HCT116 (cell line): ENCODE results near the gene CAMK2G. TPM values are rescaled to one million over a fixed set of nuclear protein-coding genes. Genes with fewer than 3 reads are reported as not detected.
"Not testable (repeated sequence)": the region's sequence is repeated elsewhere in the genome, so short reads cannot be mapped to it uniquely, and the experiment has no call there.

Experiments used
- ATAC-seq: fragments of 200-7000 bp; cut with Tn5 transposase; 2 replicates; pipeline ENCODE4 v1.9.1; 2020; ENCODE audit warnings: mild to moderate bottlenecking, moderate library complexity
- BruUV-seq: library from RNA; stranded (reverse); fragments of 400-500 nt; replicated peaks from 2 replicates; lab custom pipeline; 2021; lab: Mats Ljungman, UMichigan
- CTCF ChIA-PET: fragments of 300-600 bp; sonication (Branson Sonifier 250); formaldehyde crosslinking; loops from one replicate; lab custom pipeline; 2021; ENCODE audit warnings: antibody characterized with exemption; lab: Charles Lee
- POLR2A ChIA-PET: fragments of 300-600, 350-600 bp; sonication (Branson Sonifier 250); formaldehyde crosslinking; loops from one replicate; lab custom pipeline; 2021; ENCODE audit warnings: antibody characterized with exemption; lab: Charles Lee
- RAD21 ChIA-PET, 2 experiments: fragments of 300-600 bp; sonication (Branson Sonifier 250); formaldehyde crosslinking; loops; one replicate each; lab custom pipeline; 2023; ENCODE audit warnings: low total read pairs in 2 of 2; ENCODE audit not compliant: uncharacterized antibody in 2 of 2, unreplicated experiment in 2 of 2, low non-redundant PET in 1 of 2; lab: Charles Lee
- DNase-seq: peaks from one replicate; pipeline ENCODE4 v3.0.0-alpha.2; 2010; ENCODE audit warnings: low read depth, low spot score
- H2AFZ ChIP-seq: fragments of 200-600 bp; shearing (Covaris generic), sonication (generic); 2 replicates; pipeline ENCODE4 v1.6.1; 2017; ENCODE audit warnings: low read depth, mixed run types, mixed read lengths, antibody characterized with exemption, low read length; ENCODE audit not compliant: poor library complexity, severe bottlenecking
- H3K27ac ChIP-seq: 2 replicates; pipeline ENCODE4 v1.5.1; 2012; ENCODE audit warnings: low read depth, low read length
- H3K27me3 ChIP-seq: fragments of 200-600 bp; sonication (generic); 2 replicates; pipeline ENCODE4 v1.6.1; 2016; ENCODE audit warnings: mixed run types, low read length, mixed read lengths; ENCODE audit not compliant: insufficient read depth
- H3K36me3 ChIP-seq, 2 experiments: fragments of 200-500 bp in 1 of 2; fragments of 200-600 bp in 1 of 2; sonication (Bioruptor generic) in 1 of 2; sonication (generic) in 1 of 2; 2 replicates each; pipeline versions ENCODE4 v1.5.1 to v1.6.1; 2014 to 2016; ENCODE audit warnings: low read length in 2 of 2, inconsistent platforms in 1 of 2, mixed read lengths in 1 of 2, mixed run types in 1 of 2; ENCODE audit not compliant: insufficient read depth in 2 of 2, control insufficient read depth in 1 of 2
- H3K4me1 ChIP-seq, 2 experiments: fragments of 200-600 bp in 1 of 2; sonication (generic) in 1 of 2; 2 replicates each; pipeline versions ENCODE4 v1.5.1 to v1.6.1; 2012 to 2017; ENCODE audit warnings: low read length in 2 of 2, inconsistent platforms in 1 of 2, mild to moderate bottlenecking in 1 of 2, mixed read lengths in 1 of 2, mixed run types in 1 of 2, moderate library complexity in 1 of 2; ENCODE audit not compliant: insufficient read depth in 2 of 2, control insufficient read depth in 1 of 2
- H3K4me2 ChIP-seq: fragments of 200-600 bp; sonication (generic); 2 replicates; pipeline ENCODE4 v1.6.1; 2017; ENCODE audit warnings: mixed run types, low read length, mixed read lengths
- H3K4me3 ChIP-seq, 2 experiments: fragments of 200-600 bp in 1 of 2; sonication (generic) in 1 of 2; replicated peaks in 1 of 2; 2 replicates each; pipeline ENCODE4 v1.5.1; 2011 to 2016; ENCODE audit warnings: low read length in 2 of 2, control low read depth in 1 of 2, low read depth in 1 of 2, mild to moderate bottlenecking in 1 of 2, mixed read lengths in 1 of 2, mixed run types in 1 of 2
- H3K79me2 ChIP-seq: fragments of 200-600 bp; sonication (generic); 2 replicates; pipeline ENCODE4 v1.6.1; 2017; ENCODE audit warnings: mild to moderate bottlenecking, mixed run types, low read length, moderate library complexity, mixed read lengths; ENCODE audit not compliant: insufficient read depth
- H3K9ac ChIP-seq: fragments of 200-600 bp; sonication (generic); 2 replicates; pipeline ENCODE4 v1.6.1; 2016; ENCODE audit warnings: low read length, mixed read lengths
- H3K9me2 ChIP-seq: fragments of 200-600 bp; sonication (generic), shearing (Covaris generic); 2 replicates; pipeline ENCODE4 v1.6.1; 2017; ENCODE audit warnings: mixed run types, mild to moderate bottlenecking, moderate library complexity; ENCODE audit not compliant: insufficient read depth
- H3K9me3 ChIP-seq, 2 experiments: fragments of 200-500 bp in 1 of 2; fragments of 200-600 bp in 1 of 2; sonication (Bioruptor generic) in 1 of 2; sonication (generic) in 1 of 2; 2 replicates each; pipeline ENCODE4 v1.6.1; 2014 to 2017; ENCODE audit warnings: low read length in 2 of 2, mixed read lengths in 2 of 2, inconsistent platforms in 1 of 2, low read depth in 1 of 2, mild to moderate bottlenecking in 1 of 2, mixed run types in 1 of 2, moderate library complexity in 1 of 2; ENCODE audit not compliant: control insufficient read depth in 1 of 2, insufficient read depth in 1 of 2
- H4K20me1 ChIP-seq: fragments of 200-600 bp; sonication (generic), shearing (Covaris generic); 2 replicates; pipeline ENCODE4 v1.6.1; 2017; ENCODE audit warnings: mixed run types, mild to moderate bottlenecking, moderate library complexity; ENCODE audit not compliant: insufficient read depth
- POLR2A ChIP-seq: IDR thresholded peaks from 2 replicates; pipeline ENCODE4 v1.7.0; 2011; ENCODE audit warnings: borderline replicate concordance; ENCODE audit not compliant: insufficient read depth, insufficient read length; ENCODE audit errors: extremely low read depth
- RAD21 ChIP-seq: IDR thresholded peaks from 2 replicates; pipeline ENCODE4 v1.6.1; 2012; ENCODE audit warnings: low read depth, mild to moderate bottlenecking
- SIN3A ChIP-seq: IDR thresholded peaks from 2 replicates; pipeline ENCODE4 v1.6.1; 2012; ENCODE audit warnings: low read depth
- intact Hi-C: fragments of 100-400 bp; cut with micrococcal nuclease; formaldehyde crosslinking; loops from 2 replicates; pipeline ENCODE4 v1.10.0; 2022
- total RNA-seq: library from RNA; stranded (reverse); gene quantifications from one replicate; pipeline ENCODE4 v1.2.1, GENCODE V29; 2021; ENCODE audit not compliant: unreplicated experiment
- TF ChIP-seq, protein P1 (sequence below): IDR thresholded peaks from 2 replicates; pipeline ENCODE4 v1.6.1; 2012
- TF ChIP-seq, protein P2 (sequence below): IDR thresholded peaks from 2 replicates; pipeline ENCODE4 v1.6.1; 2011; ENCODE audit warnings: mild to moderate bottlenecking, low read length, moderate library complexity; ENCODE audit not compliant: insufficient replicate concordance; ENCODE audit errors: extremely low read depth
- TF ChIP-seq, protein P3 (sequence below): IDR thresholded peaks from 2 replicates; pipeline ENCODE4 v1.6.1; 2012

Gene CAMK2G
- total RNA-seq, 1 experiment from 2014 or later, result 28.3 TPM

DNA sequence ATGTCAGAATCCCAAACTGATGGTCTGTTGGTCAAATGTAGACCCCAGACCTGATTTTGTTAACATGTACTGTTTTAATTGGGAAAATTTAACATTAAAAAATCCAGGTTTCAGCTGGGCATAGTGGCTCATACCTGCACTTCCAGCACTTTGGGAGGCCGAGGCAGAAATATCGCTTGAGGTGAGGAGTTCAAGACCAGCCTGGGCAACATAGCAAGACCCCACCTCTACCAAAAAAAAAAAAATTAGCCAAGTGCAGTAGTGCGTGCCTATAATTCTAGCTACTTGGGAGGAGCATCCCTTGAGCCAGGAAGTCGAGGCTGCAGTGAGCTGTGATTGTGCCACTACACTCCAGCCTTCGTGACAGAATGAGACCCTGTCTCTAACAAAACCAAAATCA, 15.9 kb upstream of the CAMK2G start:
- RAD21 ChIA-PET, result interaction anchor here (1.1 to 1.8 kb wide), 4 partner anchors 9 to 50 kb away, joined by 3 to 4 read pairs (median 3); no protein-coding TSS in a partner anchor
- intact Hi-C loops, result no loop called here
- Histone ChIP-seq H3K27ac (peak overlapping the region; percentile 95), H4K20me1 (no peaks in the 10 kb centered on the region), H3K4me1 (peaks cover 77 to 96% of the 10 kb centered on the region in 2 experiments), H3K9me2 (no peaks in the 10 kb centered on the region), H3K79me2 (no peaks in the 10 kb centered on the region), H2AFZ (no peak overlapping the region), H3K4me2 (peak overlapping the region; percentile 35), H3K9ac (peak overlapping the region; percentile 31), H3K27me3 (no peaks in the 10 kb centered on the region), H3K4me3 (no peak overlapping the region), H3K9me3 (no peaks in the 10 kb centered on the region), H3K36me3 (no peaks in the 10 kb centered on the region)
- CTCF ChIA-PET, result interaction anchor here (1.5 to 7.9 kb wide), 4 partner anchors 10 to 191 kb away, joined by 3 to 142 read pairs (median 33); no protein-coding TSS in a partner anchor
- no peak for ATAC-seq
- POLR2A ChIA-PET, result interaction anchor here (0.8 to 9.5 kb wide), 9 partner anchors 9 to 109 kb away, joined by 6 to 98 read pairs (median 12); partner anchors contain the start of gene PLAU
- TF ChIP-seq, protein P1, sequence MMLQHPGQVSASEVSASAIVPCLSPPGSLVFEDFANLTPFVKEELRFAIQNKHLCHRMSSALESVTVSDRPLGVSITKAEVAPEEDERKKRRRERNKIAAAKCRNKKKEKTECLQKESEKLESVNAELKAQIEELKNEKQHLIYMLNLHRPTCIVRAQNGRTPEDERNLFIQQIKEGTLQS, result no peak
- TF ChIP-seq, protein P2, sequence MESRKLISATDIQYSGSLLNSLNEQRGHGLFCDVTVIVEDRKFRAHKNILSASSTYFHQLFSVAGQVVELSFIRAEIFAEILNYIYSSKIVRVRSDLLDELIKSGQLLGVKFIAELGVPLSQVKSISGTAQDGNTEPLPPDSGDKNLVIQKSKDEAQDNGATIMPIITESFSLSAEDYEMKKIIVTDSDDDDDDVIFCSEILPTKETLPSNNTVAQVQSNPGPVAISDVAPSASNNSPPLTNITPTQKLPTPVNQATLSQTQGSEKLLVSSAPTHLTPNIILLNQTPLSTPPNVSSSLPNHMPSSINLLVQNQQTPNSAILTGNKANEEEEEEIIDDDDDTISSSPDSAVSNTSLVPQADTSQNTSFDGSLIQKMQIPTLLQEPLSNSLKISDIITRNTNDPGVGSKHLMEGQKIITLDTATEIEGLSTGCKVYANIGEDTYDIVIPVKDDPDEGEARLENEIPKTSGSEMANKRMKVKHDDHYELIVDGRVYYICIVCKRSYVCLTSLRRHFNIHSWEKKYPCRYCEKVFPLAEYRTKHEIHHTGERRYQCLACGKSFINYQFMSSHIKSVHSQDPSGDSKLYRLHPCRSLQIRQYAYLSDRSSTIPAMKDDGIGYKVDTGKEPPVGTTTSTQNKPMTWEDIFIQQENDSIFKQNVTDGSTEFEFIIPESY, result no peak
- TF ChIP-seq POLR2A, result no peak
- TF ChIP-seq, protein P3, sequence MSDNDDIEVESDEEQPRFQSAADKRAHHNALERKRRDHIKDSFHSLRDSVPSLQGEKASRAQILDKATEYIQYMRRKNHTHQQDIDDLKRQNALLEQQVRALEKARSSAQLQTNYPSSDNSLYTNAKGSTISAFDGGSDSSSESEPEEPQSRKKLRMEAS, result no peak
- TF ChIP-seq SIN3A, result no peak
- no peak for TF ChIP-seq RAD21
- BruUV-seq, result no TSS peak
- no peak for DNase-seq

DNA sequence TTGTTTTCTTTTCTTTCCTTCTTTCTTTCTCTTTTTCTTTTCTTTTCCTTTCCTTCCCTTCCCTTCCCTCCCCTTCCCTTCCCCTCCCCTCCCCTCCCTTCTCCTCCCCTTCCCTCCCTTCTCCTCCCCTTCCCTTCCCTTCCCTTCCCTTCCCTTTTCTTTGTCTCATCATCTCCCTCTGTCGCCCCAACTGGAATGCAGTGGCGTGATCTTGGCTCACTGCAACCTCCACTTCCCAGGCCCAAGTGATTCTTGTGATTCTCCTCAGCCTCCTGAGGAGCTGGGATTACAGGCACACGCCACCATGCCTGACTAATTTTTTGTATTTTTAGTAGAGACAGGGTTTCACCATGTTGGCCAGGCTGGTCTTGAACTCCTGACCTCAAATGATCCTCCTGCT, 15.1 kb upstream of the CAMK2G start:
- not testable (repeated sequence) for DNase-seq, H3K9me2 ChIP-seq, H2AFZ ChIP-seq, ATAC-seq, H4K20me1 ChIP-seq, H3K4me3 ChIP-seq, H3K79me2 ChIP-seq, H3K36me3 ChIP-seq, H3K27me3 ChIP-seq, H3K9me3 ChIP-seq, BruUV-seq
- Histone ChIP-seq H3K27ac (peak overlapping the region; percentile 95), H3K4me1 (peaks cover 70 to 88% of the 10 kb centered on the region in 2 experiments), H3K9ac (peak overlapping the region; percentile 67), H3K4me2 (peak overlapping the region; percentile 89)
- intact Hi-C loops, result loop anchor here (1.0 to 5.0 kb wide), 2 partner anchors 76 to 343 kb away; no protein-coding TSS in a partner anchor
- CTCF ChIA-PET, result interaction anchor here (1.0 to 7.9 kb wide), 10 partner anchors 9 to 1346 kb away, joined by 3 to 142 read pairs (median 16); partner anchors contain the start of gene COMTD1
- POLR2A ChIA-PET, result interaction anchor here (0.8 to 9.5 kb wide), 18 partner anchors 10 to 213 kb away, joined by 3 to 98 read pairs (median 12); partner anchors contain the start of genes PLAU and VCL
- RAD21 ChIA-PET, result interaction anchor here (0.5 to 4.7 kb wide), 12 partner anchors 9 to 191 kb away, joined by 3 to 41 read pairs (median 4); partner anchors contain the start of gene VCL (in 1 of the 2)
